Stimulated activated CD8-positive, alpha-beta memory T cell treated with anti-CD3 and anti-CD28 coated beads, Interleukin-12 subunit alpha, Interleukin-12 subunit beta, amount 100 ng/mL, for 4 hours (primary cell): ENCODE measurements around the gene IKBKE.
"Not testable (repeated sequence)": the region's sequence is repeated elsewhere in the genome, so short reads cannot be mapped to it uniquely, and the experiment has no call there.

Source experiments
- DNase-seq: peaks from one replicate; pipeline ENCODE4 v3.0.0-alpha.2; 2020; ENCODE audit warnings: low read depth

The IKBKE gene

GRCh38 chr1:206476058-206476457 is 5.8 kb downstream of the IKBKE start:
- DNase-seq, result no peak

GRCh38 chr1:206476591-206476990 is 6.3 kb downstream of the IKBKE start:
- no peak for DNase-seq

GRCh38 chr1:206477110-206477509 is 6.8 kb downstream of the IKBKE start:
- DNase-seq, result no peak

GRCh38 chr1:206477581-206478380 is 7.5 kb downstream of the IKBKE start:
- no peak for DNase-seq

- no peak for DNase-seq
Observed at GRCh38 chr1:206478746-206479145, 8.5 kb downstream of the IKBKE start.

GRCh38 chr1:206479183-206480125 is 9.2 kb downstream of the IKBKE start:
- DNase-seq, result no peak

- no peak for DNase-seq
Observed at GRCh38 chr1:206480211-206480610, 9.9 kb downstream of the IKBKE start.

GRCh38 chr1:206482611-206483010 is 12.3 kb downstream of the IKBKE start:
- no peak for DNase-seq

GRCh38 chr1:206483864-206484263 is 13.6 kb downstream of the IKBKE start:
- not testable (repeated sequence) for DNase-seq

- DNase-seq, result no peak
Observed at GRCh38 chr1:206484901-206485300, 14.6 kb downstream of the IKBKE start.

GRCh38 chr1:206486995-206487788 is 16.9 kb downstream of the IKBKE start:
- no peak for DNase-seq

GRCh38 chr1:206487970-206488369 is 17.7 kb downstream of the IKBKE start:
- DNase-seq, result no peak

GRCh38 chr1:206488466-206488865 is 18.2 kb downstream of the IKBKE start:
- DNase-seq, result no peak

GRCh38 chr1:206489980-206490770 is 19.9 kb downstream of the IKBKE start:
- no peak for DNase-seq

GRCh38 chr1:206490771-206491405 is 20.6 kb downstream of the IKBKE start:
- no peak for DNase-seq

GRCh38 chr1:206491616-206492015 is 21.3 kb downstream of the IKBKE start:
- DNase-seq, result no peak

GRCh38 chr1:206492589-206492988 is 22.3 kb downstream of the IKBKE start:
- DNase-seq, result no peak

GRCh38 chr1:206493279-206493678 is 23.0 kb downstream of the IKBKE start:
- no peak for DNase-seq

- DNase-seq, result no peak
Observed at GRCh38 chr1:206495011-206495461, 24.8 kb downstream of the IKBKE start.

- no peak for DNase-seq
Observed at GRCh38 chr1:206495493-206496046, 25.3 kb downstream of the IKBKE start.
